Measurements from ENCODE around the gene POLR3GL.

DNA sequence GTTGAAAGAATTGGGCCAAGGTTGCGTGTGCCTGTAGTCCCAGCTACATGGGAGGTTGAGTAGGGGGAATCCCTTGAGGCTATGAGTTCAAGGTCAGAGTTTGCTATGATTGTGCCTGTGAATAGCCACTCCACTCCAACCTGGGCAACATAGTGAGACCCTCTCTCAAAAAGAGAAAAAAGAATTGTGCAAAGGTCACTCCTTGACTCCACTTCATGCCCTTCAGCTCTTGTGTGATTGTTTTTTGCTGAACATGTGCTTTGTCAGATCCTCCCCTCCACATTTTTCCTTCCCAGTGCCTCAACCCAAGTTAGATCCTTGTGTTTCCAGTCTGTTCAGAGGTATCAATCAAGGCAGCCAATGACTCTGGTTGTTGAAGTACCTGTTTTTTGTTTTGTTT lies 23.4 kb downstream of the POLR3GL start:
- TF ChIP-seq YY1 (IDR thresholded peaks at IDR 0.05; ENCODE audit: insufficient read depth, insufficient read length) (no peak), SUZ12 (IDR thresholded peaks at IDR 0.05; ENCODE audit: extremely low read depth, insufficient read depth, insufficient read length) (no peak)
